HEK293 (cell line): ENCODE data around the gene PPP1R14C.
A peak's percentile ranks its signal among the peaks of the same experiment; 100 is the strongest.

ENCODE experiments used
- CTCF ChIA-PET: fragments of 350-600 bp; formaldehyde crosslinking; extraction: SDS; loops from one replicate; lab custom pipeline; 2021; ENCODE audit warnings: antibody characterized with exemption; lab: Yijun Ruan, JAX
- POLR2A ChIA-PET: fragments of 300-600 bp; formaldehyde crosslinking; extraction: SDS; loops from one replicate; lab custom pipeline; 2020; ENCODE audit warnings: antibody characterized with exemption, inconsistent platforms; lab: Yijun Ruan, JAX
- H3K27ac ChIP-seq: fragments of 200-500 bp; sonication (Bioruptor generic); 2 replicates; pipeline ENCODE4 v1.5.1; 2014; ENCODE audit warnings: low read depth, low read length, control low read depth, inconsistent platforms; ENCODE audit errors: extremely low read depth
- H3K36me3 ChIP-seq, 2 experiments: fragments of 200-500 bp in 1 of 2; sonication (Bioruptor generic) in 1 of 2; 1 replicate in 1 of 2; 2 replicates in 1 of 2; pipeline ENCODE4 v1.5.1; 2014 to 2017; ENCODE audit warnings: inconsistent platforms in 2 of 2, low read length in 2 of 2; ENCODE audit not compliant: control insufficient read depth in 2 of 2, insufficient read depth in 1 of 2
- H3K4me1 ChIP-seq: fragments of 200-500 bp; sonication (Bioruptor generic); 2 replicates; pipeline ENCODE4 v1.5.1; 2014; ENCODE audit warnings: mild to moderate bottlenecking, low read length, inconsistent platforms; ENCODE audit not compliant: control insufficient read depth, insufficient read depth
- H3K4me3 ChIP-seq: 2 replicates; pipeline ENCODE4 v1.5.1; 2011; ENCODE audit warnings: low read depth, mild to moderate bottlenecking, control low read depth, low read length, moderate library complexity
- H3K9me3 ChIP-seq: fragments of 200-500 bp; sonication (Bioruptor generic); 2 replicates; pipeline ENCODE4 v1.5.1; 2014; ENCODE audit warnings: low read depth, low read length, inconsistent platforms; ENCODE audit not compliant: control insufficient read depth, insufficient read depth
- HOXA7 ChIP-seq: sonication (generic); formaldehyde crosslinking; IDR thresholded peaks from 2 replicates; pipeline ENCODE4 v1.8.1; 2022; ENCODE audit warnings: missing genetic modification reagents, borderline replicate concordance
- SP7 ChIP-seq: fragments of 450-650 bp; formaldehyde crosslinking; IDR thresholded peaks from 2 replicates; pipeline ENCODE4 v1.5.1; 2016; ENCODE audit warnings: missing biosample characterization, missing genetic modification characterization
- TRIM28 ChIP-seq: IDR thresholded peaks from 2 replicates; pipeline ENCODE4 v1.6.1; 2011; ENCODE audit warnings: low read length, control low read depth, borderline replicate concordance
- YY2 ChIP-seq: fragments of 450-650 bp; formaldehyde crosslinking; IDR thresholded peaks from 2 replicates; pipeline ENCODE4 v1.5.1; 2016; ENCODE audit warnings: missing biosample characterization, missing genetic modification characterization
- ZBTB17 ChIP-seq: fragments of 450-650 bp; formaldehyde crosslinking; IDR thresholded peaks from 2 replicates; pipeline ENCODE4 v1.5.1; 2016; ENCODE audit warnings: missing biosample characterization, missing genetic modification characterization
- ZFP3 ChIP-seq: fragments of 450-650 bp; formaldehyde crosslinking; IDR thresholded peaks from 2 replicates; pipeline ENCODE4 v1.5.1; 2016; ENCODE audit warnings: low read depth, missing biosample characterization, missing genetic modification characterization
- ZFP41 ChIP-seq: fragments of 450-650 bp; formaldehyde crosslinking; IDR thresholded peaks from 2 replicates; pipeline ENCODE4 v1.5.1; 2016; ENCODE audit warnings: missing biosample characterization, missing genetic modification characterization, borderline replicate concordance
- ZNF121 ChIP-seq: fragments of 450-650 bp; formaldehyde crosslinking; IDR thresholded peaks from 2 replicates; pipeline ENCODE4 v1.5.1; 2016; ENCODE audit warnings: missing biosample characterization, missing genetic modification characterization
- ZNF138 ChIP-seq: fragments of 450-650 bp; formaldehyde crosslinking; IDR thresholded peaks from 2 replicates; pipeline ENCODE4 v1.5.1; 2016; ENCODE audit warnings: missing biosample characterization, missing genetic modification characterization, borderline replicate concordance
- ZNF184 ChIP-seq: fragments of 450-650 bp; IDR thresholded peaks from 2 replicates; pipeline ENCODE4 v1.5.1; 2018; ENCODE audit warnings: missing biosample characterization, mild to moderate bottlenecking, missing genetic modification characterization
- ZNF2 ChIP-seq: fragments of 450-650 bp; formaldehyde crosslinking; IDR thresholded peaks from 2 replicates; pipeline ENCODE4 v1.5.1; 2016; ENCODE audit warnings: missing biosample characterization, missing genetic modification characterization
- ZNF266 ChIP-seq: fragments of 450-650 bp; formaldehyde crosslinking; IDR thresholded peaks from 2 replicates; pipeline ENCODE4 v1.5.1; 2016; ENCODE audit warnings: missing biosample characterization, missing genetic modification characterization, low read depth
- ZNF274 ChIP-seq, 2 experiments: fragments of 200-500 bp in 1 of 2; fragments of 450-650 bp in 1 of 2; sonication (Bioruptor generic) in 1 of 2; formaldehyde crosslinking in 1 of 2; IDR thresholded peaks; 2 replicates each; pipeline versions ENCODE4 v1.5.1 to v1.6.1; 2014 to 2016; ENCODE audit warnings: borderline replicate concordance in 1 of 2, inconsistent platforms in 1 of 2, low read length in 1 of 2, missing biosample characterization in 1 of 2, missing genetic modification characterization in 1 of 2
- ZNF37A ChIP-seq: fragments of 450-650 bp; IDR thresholded peaks from 2 replicates; pipeline ENCODE4 v1.5.1; 2018; ENCODE audit warnings: missing biosample characterization, missing genetic modification characterization
- ZNF501 ChIP-seq: fragments of 450-650 bp; formaldehyde crosslinking; IDR thresholded peaks from 2 replicates; pipeline ENCODE4 v1.5.1; 2016; ENCODE audit warnings: missing biosample characterization, missing genetic modification characterization
- ZNF549 ChIP-seq: fragments of 450-650 bp; IDR thresholded peaks from 2 replicates; pipeline ENCODE4 v1.5.1; 2018; ENCODE audit warnings: missing biosample characterization, missing genetic modification characterization, mild to moderate bottlenecking, inconsistent platforms, moderate library complexity
- ZNF610 ChIP-seq: fragments of 450-650 bp; formaldehyde crosslinking; IDR thresholded peaks from 2 replicates; pipeline ENCODE4 v1.5.1; 2016; ENCODE audit warnings: missing biosample characterization, missing genetic modification characterization, borderline replicate concordance
- ZNF629 ChIP-seq: fragments of 450-650 bp; formaldehyde crosslinking; IDR thresholded peaks from 2 replicates; pipeline ENCODE4 v1.5.1; 2017; ENCODE audit warnings: missing biosample characterization, missing genetic modification characterization
- TF ChIP-seq, protein P1 (sequence below): fragments of 450-650 bp; formaldehyde crosslinking; IDR thresholded peaks from 2 replicates; pipeline ENCODE4 v1.5.1; 2016; ENCODE audit warnings: missing biosample characterization, missing genetic modification characterization
- TF ChIP-seq, protein P2 (sequence below): fragments of 450-650 bp; formaldehyde crosslinking; IDR thresholded peaks from 2 replicates; pipeline ENCODE4 v1.5.1; 2017; ENCODE audit warnings: missing biosample characterization, missing genetic modification characterization
- TF ChIP-seq, protein P3 (sequence below): fragments of 450-650 bp; formaldehyde crosslinking; IDR thresholded peaks from 2 replicates; pipeline ENCODE4 v1.5.1; 2017; ENCODE audit warnings: missing biosample characterization, missing genetic modification characterization

Gene PPP1R14C

DNA sequence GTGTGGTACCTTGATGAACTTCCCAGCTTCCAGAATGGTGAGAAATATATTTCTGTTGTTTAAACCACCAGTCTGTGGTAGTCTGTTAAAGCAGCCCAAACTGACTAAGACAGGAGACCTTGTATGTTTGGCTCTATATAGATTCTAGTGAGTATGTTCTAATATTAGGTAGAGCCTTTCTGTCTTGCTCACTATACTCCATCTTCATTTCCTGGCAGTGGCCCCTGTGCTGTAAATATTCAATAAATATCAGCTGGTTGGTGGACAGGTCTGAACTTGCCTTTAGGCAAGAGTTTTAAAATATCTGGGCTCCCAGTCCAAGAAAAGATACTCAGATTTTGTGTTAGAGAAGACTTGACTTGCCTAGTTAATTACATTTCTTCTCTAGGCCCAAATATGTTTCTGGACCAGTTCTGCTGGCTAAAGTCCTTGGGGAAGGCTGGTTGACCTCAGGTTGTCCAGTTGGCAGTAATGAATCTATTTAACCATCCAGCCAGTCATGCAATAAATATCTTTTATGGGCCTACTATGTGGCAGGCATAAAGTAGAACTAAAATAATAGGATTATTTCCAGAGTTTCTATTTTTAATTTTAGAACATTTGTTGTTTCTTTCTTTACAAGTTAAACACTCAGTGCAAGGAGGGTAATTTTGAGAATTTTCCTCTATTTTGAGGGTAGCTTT, 22.3 kb downstream of the PPP1R14C start:
- H3K36me3 ChIP-seq: no peaks in the 10 kb centered on the region; a peak in 1 of 3 replicates
- H3K9me3 ChIP-seq: no peaks in the 10 kb centered on the region
- CTCF ChIA-PET: interaction anchor here (1.0 to 1.1 kb wide), 2 partner anchors 20 to 86 kb away, joined by 3 read pairs; no protein-coding TSS in a partner anchor

DNA sequence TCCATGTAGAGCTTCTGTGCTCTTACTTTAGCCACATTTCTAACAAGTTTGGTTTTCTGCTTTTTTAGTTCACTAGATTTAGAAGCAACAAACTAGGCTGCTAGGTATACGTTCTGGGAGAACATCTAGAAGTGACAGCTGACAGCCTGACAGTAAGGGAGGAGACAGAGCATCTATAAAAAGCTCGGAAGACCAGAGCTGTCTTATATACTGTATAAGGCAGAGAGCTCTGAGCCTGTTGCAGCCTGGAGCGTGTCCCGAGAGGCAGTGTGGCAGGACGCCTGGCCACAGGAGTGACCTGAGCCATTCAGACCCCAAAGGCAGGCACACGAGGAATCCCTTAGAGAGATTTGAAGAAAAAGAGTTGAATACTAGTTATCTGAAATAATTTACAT, 24.6 kb downstream of the PPP1R14C start:
- no peak overlapping the region for H3K27ac ChIP-seq
- H3K4me1 ChIP-seq: peaks cover 6% of the 10 kb centered on the region; the same call in 1 of the 2 replicates
- TF ChIP-seq ZNF2 (tag by site-specific recombination): no peak
- no peak for TF ChIP-seq ZNF610 (tag by site-specific recombination)
- TF ChIP-seq ZNF138 (tag by site-specific recombination): no peak
- no peak for TF ChIP-seq SP7 (tag by site-specific recombination)
- no peak for TF ChIP-seq HOXA7
- no peak for TF ChIP-seq ZFP41
- TF ChIP-seq, protein P1, sequence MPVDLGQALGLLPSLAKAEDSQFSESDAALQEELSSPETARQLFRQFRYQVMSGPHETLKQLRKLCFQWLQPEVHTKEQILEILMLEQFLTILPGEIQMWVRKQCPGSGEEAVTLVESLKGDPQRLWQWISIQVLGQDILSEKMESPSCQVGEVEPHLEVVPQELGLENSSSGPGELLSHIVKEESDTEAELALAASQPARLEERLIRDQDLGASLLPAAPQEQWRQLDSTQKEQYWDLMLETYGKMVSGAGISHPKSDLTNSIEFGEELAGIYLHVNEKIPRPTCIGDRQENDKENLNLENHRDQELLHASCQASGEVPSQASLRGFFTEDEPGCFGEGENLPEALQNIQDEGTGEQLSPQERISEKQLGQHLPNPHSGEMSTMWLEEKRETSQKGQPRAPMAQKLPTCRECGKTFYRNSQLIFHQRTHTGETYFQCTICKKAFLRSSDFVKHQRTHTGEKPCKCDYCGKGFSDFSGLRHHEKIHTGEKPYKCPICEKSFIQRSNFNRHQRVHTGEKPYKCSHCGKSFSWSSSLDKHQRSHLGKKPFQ (tag by site-specific recombination): no peak
- no peak for TF ChIP-seq ZNF274 (IDR thresholded peaks at IDR 0.05; ENCODE audit: low read length)
- no peak for TF ChIP-seq ZNF274 (tag by site-specific recombination; IDR thresholded peaks at IDR 0.05; ENCODE audit: borderline replicate concordance)
- no peak for TF ChIP-seq ZNF549 (tag by site-specific recombination)
- no peak for TF ChIP-seq ZNF629
- TF ChIP-seq ZNF121 (tag by site-specific recombination): no peak
- no peak for TF ChIP-seq ZNF266 (tag by site-specific recombination)
- TF ChIP-seq, protein P2, sequence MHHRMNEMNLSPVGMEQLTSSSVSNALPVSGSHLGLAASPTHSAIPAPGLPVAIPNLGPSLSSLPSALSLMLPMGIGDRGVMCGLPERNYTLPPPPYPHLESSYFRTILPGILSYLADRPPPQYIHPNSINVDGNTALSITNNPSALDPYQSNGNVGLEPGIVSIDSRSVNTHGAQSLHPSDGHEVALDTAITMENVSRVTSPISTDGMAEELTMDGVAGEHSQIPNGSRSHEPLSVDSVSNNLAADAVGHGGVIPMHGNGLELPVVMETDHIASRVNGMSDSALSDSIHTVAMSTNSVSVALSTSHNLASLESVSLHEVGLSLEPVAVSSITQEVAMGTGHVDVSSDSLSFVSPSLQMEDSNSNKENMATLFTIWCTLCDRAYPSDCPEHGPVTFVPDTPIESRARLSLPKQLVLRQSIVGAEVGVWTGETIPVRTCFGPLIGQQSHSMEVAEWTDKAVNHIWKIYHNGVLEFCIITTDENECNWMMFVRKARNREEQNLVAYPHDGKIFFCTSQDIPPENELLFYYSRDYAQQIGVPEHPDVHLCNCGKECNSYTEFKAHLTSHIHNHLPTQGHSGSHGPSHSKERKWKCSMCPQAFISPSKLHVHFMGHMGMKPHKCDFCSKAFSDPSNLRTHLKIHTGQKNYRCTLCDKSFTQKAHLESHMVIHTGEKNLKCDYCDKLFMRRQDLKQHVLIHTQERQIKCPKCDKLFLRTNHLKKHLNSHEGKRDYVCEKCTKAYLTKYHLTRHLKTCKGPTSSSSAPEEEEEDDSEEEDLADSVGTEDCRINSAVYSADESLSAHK (tag by site-specific recombination): no peak
- no peak for TF ChIP-seq ZNF184
- TF ChIP-seq YY2 (tag by site-specific recombination): no peak
- TF ChIP-seq ZNF501: no peak
- TF ChIP-seq, protein P3, sequence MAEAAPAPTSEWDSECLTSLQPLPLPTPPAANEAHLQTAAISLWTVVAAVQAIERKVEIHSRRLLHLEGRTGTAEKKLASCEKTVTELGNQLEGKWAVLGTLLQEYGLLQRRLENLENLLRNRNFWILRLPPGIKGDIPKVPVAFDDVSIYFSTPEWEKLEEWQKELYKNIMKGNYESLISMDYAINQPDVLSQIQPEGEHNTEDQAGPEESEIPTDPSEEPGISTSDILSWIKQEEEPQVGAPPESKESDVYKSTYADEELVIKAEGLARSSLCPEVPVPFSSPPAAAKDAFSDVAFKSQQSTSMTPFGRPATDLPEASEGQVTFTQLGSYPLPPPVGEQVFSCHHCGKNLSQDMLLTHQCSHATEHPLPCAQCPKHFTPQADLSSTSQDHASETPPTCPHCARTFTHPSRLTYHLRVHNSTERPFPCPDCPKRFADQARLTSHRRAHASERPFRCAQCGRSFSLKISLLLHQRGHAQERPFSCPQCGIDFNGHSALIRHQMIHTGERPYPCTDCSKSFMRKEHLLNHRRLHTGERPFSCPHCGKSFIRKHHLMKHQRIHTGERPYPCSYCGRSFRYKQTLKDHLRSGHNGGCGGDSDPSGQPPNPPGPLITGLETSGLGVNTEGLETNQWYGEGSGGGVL (tag by site-specific recombination): no peak
- TF ChIP-seq ZNF37A (tag by site-specific recombination): no peak
- CTCF ChIA-PET: interaction anchor here (0.6 to 0.7 kb wide), 2 partner anchors 9 to 791 kb away, joined by 3 read pairs; no protein-coding TSS in a partner anchor
- H3K36me3 ChIP-seq: no peaks in the 10 kb centered on the region; a peak in 1 of 3 replicates
- no peaks in the 10 kb centered on the region for H3K9me3 ChIP-seq
- no peak overlapping the region for H3K4me3 ChIP-seq
- POLR2A ChIA-PET: no interaction called here

More for the DNA sequence above, 22.3 kb downstream of the PPP1R14C start:
- TF ChIP-seq ZFP3 (tag by site-specific recombination) (no peak), ZBTB17 (tag by site-specific recombination) (peak; percentile 33; the same call in 1 of the 2 replicates), TRIM28 (0 out of 2 replicates have a peak, but pooled peaks have one; percentile 52)
- POLR2A ChIA-PET: no interaction called here
- no peak overlapping the region for H3K27ac ChIP-seq
- H3K4me1 ChIP-seq: peaks cover 6% of the 10 kb centered on the region; the same call in 1 of the 2 replicates
- H3K4me3 ChIP-seq: no peak overlapping the region
